AG04449 (cell line): ENCODE measurements around the gene EGLN1.
"Not testable (repeated sequence)": the region's sequence is repeated elsewhere in the genome, so short reads cannot be mapped to it uniquely, and the experiment has no call there.

Source experiments
- CTCF ChIA-PET: fragments of 350-600 bp; formaldehyde crosslinking; extraction: SDS; loops from one replicate; lab custom pipeline; 2021; ENCODE audit warnings: antibody characterized with exemption; lab: Yijun Ruan, JAX
- POLR2A ChIA-PET: fragments of 400-600, 350-600 bp; formaldehyde crosslinking; extraction: SDS; loops from one replicate; lab custom pipeline; 2020; ENCODE audit warnings: antibody characterized with exemption, inconsistent platforms; lab: Yijun Ruan, JAX
- DNase-seq: peaks from one replicate; pipeline ENCODE4 v3.0.0-alpha.2; 2010; ENCODE audit warnings: low read depth, low spot score
- H3K4me3 ChIP-seq: 2 replicates; pipeline ENCODE4 v1.5.1; 2011; ENCODE audit warnings: low read depth, mild to moderate bottlenecking, control low read depth, low read length
- CTCF ChIP-seq: IDR thresholded peaks from one replicate; pipeline ENCODE4 v1.5.1; 2011; ENCODE audit warnings: mild to moderate bottlenecking, moderate library complexity, low read length, control low read depth, inconsistent platforms; ENCODE audit not compliant: insufficient read depth; ENCODE audit errors: missing control alignments

EGLN1 gene

GRCh38 chr1:231357831-231358354, 64.2 kb downstream of the EGLN1 start:
- H3K4me3 ChIP-seq: no peak overlapping the region
- DNase-seq: peak; percentile 37
- CTCF ChIA-PET: interaction anchor here (0.7 to 12.0 kb wide), 32 partner anchors 8 to 246 kb away, joined by 3 to 149 read pairs (median 5); partner anchors contain the start of genes EXOC8 and SPRTN
- peak; percentile 53 for TF ChIP-seq CTCF
- POLR2A ChIA-PET: no interaction called here

- no peak for DNase-seq
- ChIA-PET POLR2A (no interaction called here), CTCF (interaction anchor here (0.8 to 12.0 kb wide), 30 partner anchors 8 to 246 kb away, joined by 3 to 149 read pairs (median 6); partner anchors contain the start of genes EXOC8 and SPRTN)
- no peak for TF ChIP-seq CTCF
- H3K4me3 ChIP-seq: no peak overlapping the region
Observed at GRCh38 chr1:231357187-231357772, 64.8 kb downstream of the EGLN1 start.

DNA sequence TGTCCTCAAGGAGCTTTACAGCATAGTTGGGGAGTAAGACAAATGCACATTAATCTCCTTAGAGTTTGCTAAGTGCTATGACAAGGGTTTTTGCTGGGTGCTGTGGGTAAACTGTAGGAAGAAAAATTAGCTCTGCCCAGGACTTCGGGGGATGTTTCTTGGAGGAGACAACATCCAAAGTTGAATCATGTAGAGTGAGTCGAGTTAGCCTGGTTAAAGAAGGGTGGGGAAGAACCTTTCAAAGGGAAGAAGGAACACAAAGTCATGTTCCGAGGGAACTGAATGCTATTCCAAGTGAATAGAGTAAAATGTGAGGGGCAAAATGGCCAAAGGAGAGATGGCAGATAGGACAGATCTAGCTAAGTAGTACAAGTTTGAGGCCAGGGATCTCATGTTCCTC, 66.9 kb downstream of the EGLN1 start:
- CTCF ChIA-PET: interaction anchor here (0.6 to 12.0 kb wide), 11 partner anchors 9 to 267 kb away, joined by 3 to 149 read pairs (median 4); no protein-coding TSS in a partner anchor
- H3K4me3 ChIP-seq: no peak overlapping the region
- no peak for TF ChIP-seq CTCF
- POLR2A ChIA-PET: interaction anchor here (1.2 kb wide), 1 partner anchor 67 kb away, joined by 3 read pairs; the partner anchor contains the start of gene EGLN1
- DNase-seq: no peak

DNA sequence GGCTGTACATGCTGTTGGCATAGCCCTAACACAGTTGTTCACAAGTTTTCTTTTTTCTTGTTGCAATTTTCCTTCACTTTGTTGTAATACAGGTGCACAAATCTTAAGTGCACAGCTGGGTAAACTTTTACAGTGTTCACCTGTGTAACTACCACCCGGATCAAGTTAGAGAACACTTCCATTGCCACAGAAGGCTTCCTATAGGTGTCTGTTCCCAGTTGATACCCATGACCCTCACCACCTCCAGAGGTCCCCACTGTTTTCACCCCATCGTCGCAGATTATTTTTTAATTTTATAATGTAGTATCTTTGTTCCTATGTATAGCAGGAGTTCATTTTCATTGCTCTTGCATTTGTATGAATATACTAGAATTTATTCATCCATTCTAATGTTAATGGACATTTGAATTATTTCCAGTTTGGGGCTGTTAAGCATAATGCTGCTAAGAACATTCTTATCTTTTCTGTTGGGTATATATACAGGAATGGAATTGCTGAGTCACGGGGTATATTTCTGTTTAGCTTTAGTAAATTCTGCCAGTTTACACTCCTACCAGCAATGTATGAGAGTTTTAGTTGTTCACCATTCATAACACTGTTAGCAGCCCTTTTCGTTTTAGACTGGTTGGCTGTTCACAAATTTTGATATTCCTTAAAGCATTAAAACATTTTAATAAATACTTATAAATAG, 67.6 kb downstream of the EGLN1 start:
- no peak for DNase-seq
- no peak for TF ChIP-seq CTCF
- CTCF ChIA-PET: interaction anchor here (1.4 to 12.0 kb wide), 5 partner anchors 16 to 249 kb away, joined by 4 to 149 read pairs (median 6); no protein-coding TSS in a partner anchor
- POLR2A ChIA-PET: interaction anchor here (1.2 to 1.4 kb wide), 2 partner anchors 17 to 67 kb away, joined by 3 read pairs; partner anchors contain the start of genes EGLN1, EXOC8 and SPRTN
- no peak overlapping the region for H3K4me3 ChIP-seq

- no peak overlapping the region for H3K4me3 ChIP-seq
- POLR2A ChIA-PET: no interaction called here
- no peak for TF ChIP-seq CTCF
- DNase-seq: no peak
- CTCF ChIA-PET: no interaction called here
Observed at GRCh38 chr1:231353086-231353485, 69.0 kb downstream of the EGLN1 start.

DNA sequence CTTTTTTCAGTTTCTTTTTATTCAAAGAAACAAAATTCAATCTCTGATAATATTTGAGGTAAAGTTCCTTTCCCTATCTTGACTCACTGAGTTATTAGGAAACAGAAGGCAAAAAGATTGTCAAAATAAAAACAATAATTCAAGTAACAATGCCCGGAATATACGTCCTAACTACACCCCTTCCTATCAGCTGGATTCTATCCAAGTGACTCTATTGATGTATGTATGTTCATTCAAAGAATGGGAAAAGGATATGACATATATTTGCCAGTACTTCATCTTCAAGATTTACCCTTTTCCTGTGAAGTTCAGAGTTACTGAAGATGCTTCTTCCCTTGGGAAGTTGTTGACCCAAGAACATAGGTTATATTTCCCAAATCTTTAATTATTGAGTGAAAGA, 70.3 kb downstream of the EGLN1 start:
- no peak for TF ChIP-seq CTCF
- no peak overlapping the region for H3K4me3 ChIP-seq
- DNase-seq: no peak
- ChIA-PET POLR2A (no interaction called here), CTCF (interaction anchor here (0.8 to 1.8 kb wide), 5 partner anchors 11 to 240 kb away, joined by 4 to 6 read pairs (median 5); no protein-coding TSS in a partner anchor)

GRCh38 chr1:231348856-231349255, 73.2 kb downstream of the EGLN1 start:
- CTCF ChIA-PET: interaction anchor here (0.6 to 2.5 kb wide), 6 partner anchors 9 to 242 kb away, joined by 3 to 16 read pairs (median 4); partner anchors contain the start of genes EXOC8 and SPRTN
- H3K4me3 ChIP-seq, DNase-seq, POLR2A ChIA-PET: not testable (repeated sequence)
